NCI-H774 (cell line): ENCODE measurements around the gene BRAP.
"Not testable (repeated sequence)": the region's sequence is repeated elsewhere in the genome, so short reads cannot be mapped to it uniquely, and the experiment has no call there.

Experiments
- DNase-seq: peaks from one replicate; lab custom pipeline; 2025; lab: John Stamatoyannopoulos, UW

The BRAP gene

DNA sequence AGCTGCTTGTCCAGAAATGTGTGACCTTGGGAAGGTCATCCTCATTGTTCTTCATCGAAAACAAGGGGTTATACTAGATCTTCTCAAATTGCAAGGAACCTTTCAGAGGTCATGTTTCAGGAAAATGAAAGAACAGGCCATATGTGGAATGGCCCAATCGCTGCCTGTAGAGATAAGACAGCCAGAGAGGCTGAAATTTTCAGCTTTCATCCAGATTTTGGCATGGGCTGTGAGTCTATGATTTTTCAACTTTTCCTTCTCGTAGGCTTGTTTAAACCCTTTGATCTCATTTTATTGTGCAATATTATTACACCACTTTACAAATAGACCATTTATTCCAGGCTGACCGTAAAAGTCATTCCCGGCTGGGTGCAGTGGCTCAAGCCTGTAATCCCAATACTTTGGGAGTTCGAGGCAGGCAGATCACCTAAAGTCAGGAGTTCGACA, 69.6 kb downstream of the BRAP start:
- DNase-seq = no peak

DNA sequence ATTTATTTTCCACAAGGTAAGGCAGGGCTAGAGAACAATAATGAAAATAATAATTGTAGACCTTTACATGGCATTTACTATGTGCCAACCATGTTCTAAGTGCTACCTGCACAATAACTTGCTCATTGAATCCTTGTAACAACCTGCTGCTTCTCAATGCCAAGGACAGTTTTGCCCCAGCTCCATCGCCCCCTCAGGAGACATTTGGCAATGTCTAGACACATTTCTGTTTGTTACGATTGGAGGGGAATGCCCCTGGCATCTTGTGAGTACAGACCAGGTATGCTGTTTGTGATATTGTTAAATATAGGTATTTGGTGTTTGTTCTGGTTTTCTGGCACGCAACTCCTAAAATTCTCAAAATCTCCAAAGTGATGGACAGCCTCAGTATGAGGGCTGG, 78.5 kb downstream of the BRAP start:
- no peak for DNase-seq

DNA sequence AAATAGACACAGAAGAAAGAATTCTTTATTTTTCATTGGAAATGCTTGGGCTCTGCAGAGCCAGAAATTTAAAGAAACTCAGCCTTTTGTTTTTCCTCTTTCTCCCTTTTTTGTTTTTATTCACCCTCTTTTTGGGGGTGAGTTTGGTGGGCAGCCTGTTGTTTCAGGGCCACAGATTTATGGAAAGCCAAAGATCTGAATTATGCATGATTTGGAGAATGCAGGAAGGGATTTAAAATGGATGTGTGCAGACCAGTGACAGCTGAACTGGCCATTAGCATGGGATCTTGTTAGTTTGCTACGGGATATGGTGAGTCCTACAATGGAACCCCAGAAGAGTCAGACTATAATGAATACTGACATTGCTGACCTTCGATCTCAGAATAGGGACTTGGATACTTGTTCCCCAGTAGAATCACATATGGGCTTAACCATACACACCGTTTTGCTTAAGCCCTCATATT, 79.0 kb downstream of the BRAP start:
- DNase-seq = no peak

DNA sequence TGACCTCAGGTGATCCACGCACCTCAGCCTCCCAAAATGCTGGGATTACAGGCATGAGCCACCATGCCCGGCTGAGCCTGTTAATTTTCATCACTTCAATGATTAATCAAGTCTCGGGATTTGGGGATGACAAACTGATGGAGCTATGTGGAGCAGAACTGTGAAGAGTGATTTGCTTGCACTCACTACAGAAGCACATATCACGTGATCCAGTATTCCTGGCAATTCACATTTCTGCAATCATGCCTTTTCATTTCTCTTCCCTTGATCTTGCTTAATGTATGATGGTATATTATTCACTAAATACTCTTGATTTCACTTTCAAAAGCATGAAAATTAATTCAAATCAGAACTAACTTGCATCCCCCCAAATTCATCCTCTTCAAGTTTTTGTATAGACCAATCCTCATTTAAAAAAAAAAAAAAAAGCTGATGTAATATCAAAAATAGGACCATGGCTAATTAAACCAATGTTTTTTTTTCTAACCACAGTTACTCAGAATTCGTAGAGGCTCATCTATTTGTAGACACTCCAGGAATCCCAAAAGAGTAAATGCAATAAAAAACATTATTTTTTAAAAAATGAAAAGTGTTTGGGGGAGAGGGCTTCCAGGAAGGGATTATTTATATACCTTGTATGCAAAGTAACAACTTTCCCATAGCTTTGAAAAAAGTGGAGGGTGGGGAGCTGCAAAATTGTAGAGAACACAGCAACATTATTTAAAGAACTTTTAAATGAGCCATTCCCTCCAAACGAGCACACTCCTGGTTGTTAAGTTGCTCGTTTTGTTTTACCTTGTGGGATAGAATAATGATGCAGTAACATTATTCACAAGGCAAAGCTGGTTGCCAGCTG, 79.6 kb downstream of the BRAP start:
- DNase-seq = no peak

DNA sequence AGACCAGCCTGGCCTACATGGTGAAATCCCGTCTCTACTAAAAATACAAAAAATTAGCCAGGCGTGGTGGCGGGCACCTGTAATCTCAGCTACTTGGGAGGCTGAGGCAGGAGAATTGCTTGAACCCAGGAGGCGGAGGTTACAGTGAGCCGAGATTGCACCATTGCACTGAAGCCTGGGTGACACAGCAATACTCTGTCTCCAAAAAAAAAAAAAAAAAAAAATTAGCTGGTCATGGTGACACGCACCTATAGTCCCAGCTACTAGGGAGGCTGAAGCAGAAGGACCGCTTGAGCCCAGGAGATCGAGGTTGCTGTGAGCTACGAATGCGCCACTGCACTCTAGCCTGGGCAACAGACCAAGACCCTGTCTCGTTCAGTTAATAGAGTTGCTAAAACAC, 82.9 kb downstream of the BRAP start:
- DNase-seq = not testable (repeated sequence)

DNA sequence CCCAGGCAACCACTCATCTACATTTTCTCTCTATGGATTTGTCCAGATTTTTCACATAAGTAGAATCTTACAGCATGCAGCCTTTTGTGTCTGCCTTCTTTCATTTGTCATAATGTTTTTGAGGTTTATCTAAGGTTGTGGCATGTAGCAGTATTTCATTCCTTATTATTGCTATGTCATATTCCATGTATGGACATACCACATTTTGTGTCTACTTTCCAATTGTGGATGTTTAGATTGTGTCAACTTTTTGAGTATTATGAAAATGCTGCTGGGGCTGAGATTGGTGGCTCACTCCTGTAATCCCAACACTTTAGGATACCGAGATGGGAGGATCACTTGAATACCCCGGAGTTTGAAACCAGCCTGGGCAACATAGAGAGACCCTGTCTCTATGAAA, 83.4 kb downstream of the BRAP start:
- DNase-seq = no peak

DNA sequence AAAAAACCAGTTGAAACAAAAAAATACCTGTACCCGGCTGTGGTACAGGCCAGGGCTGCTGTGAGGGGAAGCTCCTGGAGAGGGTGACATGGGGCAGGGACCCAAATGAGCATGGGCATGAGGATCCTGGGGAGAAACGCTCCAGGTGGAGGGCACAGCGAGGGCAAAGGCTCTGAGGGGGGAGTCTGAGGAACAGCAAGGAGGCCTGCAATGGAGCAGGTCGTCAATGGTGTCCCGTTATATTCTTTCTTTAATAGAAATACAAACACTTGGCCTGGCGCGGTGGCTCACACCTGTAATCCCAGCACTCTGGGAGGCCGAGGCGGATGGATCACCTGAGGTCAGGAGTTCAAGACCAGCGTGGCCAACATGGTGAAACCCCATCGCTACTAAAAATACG, 84.8 kb downstream of the BRAP start:
- not testable (repeated sequence) for DNase-seq

DNA sequence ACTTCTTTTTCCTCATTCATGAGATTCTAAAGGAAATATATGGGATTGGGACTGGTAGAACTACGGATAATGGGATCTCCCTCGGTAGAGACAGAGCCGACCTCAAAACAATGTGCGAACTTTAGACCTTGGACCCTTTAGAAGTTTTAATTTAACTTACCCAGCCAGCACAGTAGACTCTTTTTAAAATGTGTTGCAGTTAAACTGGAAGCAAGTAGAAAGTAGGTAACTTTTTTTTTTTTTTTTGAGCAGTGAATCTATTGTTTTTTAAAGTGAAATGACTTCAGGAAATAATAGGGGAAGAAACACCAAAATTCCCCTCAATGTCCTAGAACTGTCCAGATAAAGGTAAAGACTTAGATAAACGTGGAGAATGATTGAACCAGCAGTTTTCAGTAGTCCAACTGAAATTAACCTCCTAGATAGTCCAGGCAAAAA, 85.5 kb downstream of the BRAP start:
- no peak for DNase-seq

DNA sequence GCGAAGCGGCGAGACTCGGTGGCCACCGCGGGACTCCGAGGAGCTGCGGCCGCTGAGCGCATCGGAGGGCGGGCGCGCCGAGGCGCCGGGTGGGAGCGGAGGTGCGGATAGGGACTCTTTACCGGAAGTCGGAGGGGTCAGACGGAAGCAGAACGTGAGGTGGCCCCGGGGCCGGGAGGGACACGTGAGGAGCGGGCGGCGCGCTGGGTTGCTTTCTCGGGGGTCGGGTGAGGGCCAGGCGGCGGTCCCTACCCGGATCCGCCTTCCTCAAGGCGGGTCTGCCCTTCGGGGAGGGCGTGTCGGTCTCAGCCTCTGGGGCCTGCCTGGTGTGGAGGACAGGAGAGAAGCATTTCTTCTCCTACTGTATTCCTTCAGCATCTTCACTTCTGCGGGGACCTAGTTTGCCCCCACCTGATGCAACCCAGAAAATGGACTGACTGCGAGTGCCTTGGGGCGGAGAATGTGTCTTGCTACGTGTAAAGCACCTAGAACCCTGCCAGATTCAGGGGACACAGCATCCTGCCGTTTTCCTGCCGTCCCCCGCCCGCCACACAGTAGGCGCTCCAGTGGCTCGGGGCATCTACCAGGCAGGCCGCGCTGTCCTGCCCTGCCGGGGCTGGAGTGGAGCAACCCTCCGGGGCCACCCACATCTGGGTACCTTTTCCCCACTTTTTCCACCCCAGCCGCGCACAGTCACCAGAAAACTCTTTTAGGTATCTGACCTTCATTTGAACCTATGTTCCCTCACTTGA, 86.1 kb downstream of the BRAP start:
- DNase-seq = peak; percentile 90

DNA sequence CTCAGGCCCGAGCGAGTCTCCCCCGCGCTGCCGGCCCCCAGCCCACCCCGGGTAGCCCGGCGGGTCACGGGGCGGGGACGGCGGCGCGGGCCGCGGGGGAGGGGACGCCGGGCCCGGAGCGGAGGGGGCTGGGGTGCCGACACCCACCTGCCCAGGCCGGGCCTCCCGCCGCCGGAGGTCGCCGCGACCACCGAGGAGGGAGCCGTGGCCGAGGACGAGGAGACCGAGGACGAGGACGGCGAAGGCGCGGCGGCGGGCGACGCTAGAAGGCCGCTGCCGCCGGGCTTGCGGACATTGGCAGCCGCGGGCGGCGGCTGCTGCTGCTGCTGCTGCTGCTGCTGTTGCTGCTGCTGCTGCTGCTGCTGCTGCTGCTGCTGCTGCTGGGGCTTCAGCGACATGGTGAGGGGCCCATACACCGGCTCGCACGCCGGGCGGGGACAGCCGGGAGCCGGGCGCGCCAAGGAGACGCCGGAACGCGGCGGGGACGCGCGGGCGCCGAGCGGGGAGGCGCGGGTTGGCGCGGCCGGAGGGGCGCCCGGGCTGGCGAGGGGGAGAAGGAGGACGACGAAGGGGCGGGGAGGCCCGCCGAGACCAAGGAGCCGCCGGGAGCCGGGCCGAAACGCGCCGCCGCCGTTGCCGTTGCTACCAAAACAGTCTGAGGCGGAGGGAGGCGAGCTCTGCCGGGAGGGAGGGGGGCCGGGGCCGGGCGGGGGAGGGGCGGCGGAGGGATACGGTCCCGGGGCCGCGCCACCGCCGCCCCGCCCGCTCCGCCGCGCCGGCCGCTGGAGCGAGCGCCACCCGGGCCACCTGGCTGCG, 86.9 kb downstream of the BRAP start, which contains the start of gene ATXN2:
Gene ATXN2 (minus strand): TSS at position 679 of the 816 bp plus-strand sequence. CDS start 281 bp downstream, at position 398.
- DNase-seq = peak; percentile 79

DNA sequence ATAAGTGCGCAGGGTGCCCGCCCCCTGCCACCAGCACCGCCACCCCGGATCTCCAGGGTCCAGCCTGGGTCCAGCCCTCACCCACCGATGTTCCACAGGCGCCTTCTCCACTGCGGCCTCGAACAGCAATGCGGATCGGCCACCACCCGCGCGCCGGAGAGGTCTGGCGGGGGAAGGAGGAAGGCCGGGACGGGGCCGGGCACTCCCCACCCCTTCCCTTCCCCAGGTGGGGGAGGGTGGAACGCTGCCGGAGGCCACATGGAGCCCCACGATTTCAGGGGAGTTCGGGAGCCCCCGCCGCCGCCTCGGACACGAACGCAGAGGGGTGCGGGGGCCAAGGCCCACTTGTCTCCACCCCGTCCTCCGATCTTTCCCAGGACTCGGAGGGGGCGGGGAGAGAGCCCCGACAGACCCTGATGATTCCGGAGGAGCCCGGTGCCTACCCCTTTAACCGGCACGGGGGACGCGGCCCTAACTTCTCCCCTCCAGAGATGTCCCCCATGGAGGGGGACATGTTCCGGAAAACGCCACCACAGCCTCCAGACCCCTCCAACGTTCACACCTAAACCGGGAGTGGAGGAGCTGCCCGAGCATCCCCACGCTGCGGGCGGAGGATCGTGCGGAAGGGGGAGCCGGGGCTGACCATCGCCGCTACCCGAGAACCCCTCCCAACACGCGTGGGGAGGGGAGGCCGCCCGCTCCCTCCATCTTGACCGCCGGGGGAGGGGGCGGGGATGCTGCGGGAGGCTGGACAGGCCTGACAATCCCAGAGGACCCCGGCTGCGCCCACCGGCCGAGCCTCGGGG, 87.7 kb downstream of the BRAP start:
- DNase-seq = peak; percentile 29

DNA sequence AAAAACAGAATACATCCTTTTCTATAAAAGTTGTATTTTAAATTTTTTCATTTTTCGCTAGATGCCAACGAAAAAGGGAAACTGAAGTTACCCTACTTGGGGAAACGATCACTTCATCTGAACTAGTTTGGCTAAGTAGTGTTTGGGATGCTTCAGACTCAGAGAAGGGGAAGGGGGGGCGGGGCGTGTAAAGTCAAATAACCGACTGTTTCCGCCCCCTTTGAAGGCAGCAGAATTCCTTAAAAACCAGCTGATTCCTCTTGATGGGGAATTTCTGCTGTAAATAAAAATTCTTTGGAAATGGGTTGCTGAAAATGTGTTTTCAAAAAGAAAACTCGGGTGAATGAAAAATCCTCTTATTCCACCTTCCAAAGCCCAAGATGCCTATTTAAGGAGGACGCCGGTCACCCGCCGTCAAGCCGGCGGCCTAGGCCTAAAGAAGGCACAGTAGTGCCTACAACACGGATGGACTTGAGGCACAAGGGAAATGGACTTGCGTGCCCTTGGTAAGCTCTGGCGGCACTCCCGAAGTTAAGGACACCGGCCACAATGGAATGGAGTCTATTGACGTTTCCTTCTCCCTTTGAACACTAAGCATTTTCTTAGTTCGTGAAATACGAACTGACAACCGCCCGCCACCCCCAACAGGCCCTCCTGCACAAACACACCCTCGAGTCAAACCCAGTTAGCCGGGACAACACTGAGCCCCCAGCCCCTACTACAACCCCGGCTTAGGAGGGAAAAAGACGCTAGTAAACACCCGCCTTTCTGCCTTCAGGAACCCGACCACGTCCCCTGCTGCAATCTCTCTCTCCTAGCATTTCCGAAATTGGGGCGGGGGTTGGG, 88.5 kb downstream of the BRAP start:
- peak; percentile 37 for DNase-seq

DNA sequence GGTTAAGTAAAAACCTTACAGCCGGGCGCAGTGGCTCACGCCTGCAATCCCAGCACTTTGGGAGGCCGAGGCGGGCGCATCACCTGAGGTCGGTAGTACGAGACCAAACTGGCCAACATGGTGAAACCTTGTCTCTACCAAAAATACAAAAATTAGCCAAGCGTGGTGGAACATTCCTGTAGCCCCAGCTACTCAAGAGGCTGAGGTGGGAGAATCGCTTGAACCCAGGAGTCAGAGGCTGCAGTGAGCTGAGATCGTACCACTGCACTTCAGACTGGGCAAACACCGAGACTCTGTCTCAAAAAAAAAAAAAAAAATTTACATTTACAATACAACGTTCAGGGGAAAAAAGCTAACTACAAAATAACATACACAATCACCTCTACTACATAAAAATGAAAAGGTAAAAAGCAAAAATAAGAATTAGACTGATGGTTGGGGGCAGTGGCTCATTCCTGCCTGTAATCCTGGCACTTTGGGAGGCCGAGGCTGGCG, 90.4 kb downstream of the BRAP start:
- not testable (repeated sequence) for DNase-seq
